ENCODE data around the gene FXYD5.
A peak's percentile ranks its signal among the peaks of the same experiment; 100 is the strongest.

FXYD5 gene

GRCh38 chr19:35206379-35206778 lies 51.8 kb downstream of the FXYD5 start:
- DNase-seq (ENCODE audit: low read depth) = no peak
- H3K4me3 ChIP-seq (ENCODE audit: low read depth, low read length) = no peak overlapping the region

- no peak for DNase-seq (ENCODE audit: low read depth)
- H3K4me3 ChIP-seq (ENCODE audit: low read depth, low read length) = no peak overlapping the region
Observed at GRCh38 chr19:35206855-35207254, 52.3 kb downstream of the FXYD5 start.

- H3K4me3 ChIP-seq (ENCODE audit: low read depth, low read length) = no peak overlapping the region
- no peak for DNase-seq (ENCODE audit: low read depth)
Observed at GRCh38 chr19:35207391-35207871, 52.9 kb downstream of the FXYD5 start.

- DNase-seq (ENCODE audit: low read depth) = no peak
- no peak overlapping the region for H3K4me3 ChIP-seq (ENCODE audit: low read depth, low read length)
Observed at GRCh38 chr19:35208121-35208520, 53.6 kb downstream of the FXYD5 start.

- no peak for DNase-seq (ENCODE audit: low read depth)
Observed at GRCh38 chr19:35209646-35210045, 55.1 kb downstream of the FXYD5 start.

GRCh38 chr19:35211545-35212230 lies 57.2 kb downstream of the FXYD5 start:
- no peak for DNase-seq (ENCODE audit: low read depth)
- no peak overlapping the region for H3K4me3 ChIP-seq (ENCODE audit: low read depth, low read length)

More at GRCh38 chr19:35209646-35210045, 55.1 kb downstream of the FXYD5 start:
- H3K4me3 ChIP-seq (ENCODE audit: low read depth, low read length) = no peak overlapping the region

GRCh38 chr19:35212241-35212640 lies 57.7 kb downstream of the FXYD5 start:
- H3K4me3 ChIP-seq (ENCODE audit: low read depth, low read length) = no peak overlapping the region
- DNase-seq (ENCODE audit: low read depth) = no peak

- peak; percentile 8 for DNase-seq (ENCODE audit: low read depth)
- no peak overlapping the region for H3K4me3 ChIP-seq (ENCODE audit: low read depth, low read length)
Observed at GRCh38 chr19:35213663-35214632, 59.4 kb downstream of the FXYD5 start.

GRCh38 chr19:35214766-35215422 lies 60.4 kb downstream of the FXYD5 start:
- H3K4me3 ChIP-seq (ENCODE audit: low read depth, low read length) = no peak overlapping the region
- no peak for DNase-seq (ENCODE audit: low read depth)

GRCh38 chr19:35216016-35216832 lies 61.7 kb downstream of the FXYD5 start:
- no peak overlapping the region for H3K4me3 ChIP-seq (ENCODE audit: low read depth, low read length)
- DNase-seq (ENCODE audit: low read depth) = no peak

GRCh38 chr19:35216833-35217648 lies 62.5 kb downstream of the FXYD5 start:
- H3K4me3 ChIP-seq (ENCODE audit: low read depth, low read length) = no peak overlapping the region
- DNase-seq (ENCODE audit: low read depth) = no peak

- no peak for DNase-seq (ENCODE audit: low read depth)
- no peak overlapping the region for H3K4me3 ChIP-seq (ENCODE audit: low read depth, low read length)
Observed at GRCh38 chr19:35217649-35217990, 63.1 kb downstream of the FXYD5 start.

GRCh38 chr19:35219008-35219407 lies 64.5 kb downstream of the FXYD5 start:
- no peak for DNase-seq (ENCODE audit: low read depth)

More at GRCh38 chr19:35219008-35219407, 64.5 kb downstream of the FXYD5 start:
- H3K4me3 ChIP-seq (ENCODE audit: low read depth, low read length) = no peak overlapping the region

All from skeletal muscle cell (primary cell).